ENCODE measurements around the gene EEF1A2.

DNA sequence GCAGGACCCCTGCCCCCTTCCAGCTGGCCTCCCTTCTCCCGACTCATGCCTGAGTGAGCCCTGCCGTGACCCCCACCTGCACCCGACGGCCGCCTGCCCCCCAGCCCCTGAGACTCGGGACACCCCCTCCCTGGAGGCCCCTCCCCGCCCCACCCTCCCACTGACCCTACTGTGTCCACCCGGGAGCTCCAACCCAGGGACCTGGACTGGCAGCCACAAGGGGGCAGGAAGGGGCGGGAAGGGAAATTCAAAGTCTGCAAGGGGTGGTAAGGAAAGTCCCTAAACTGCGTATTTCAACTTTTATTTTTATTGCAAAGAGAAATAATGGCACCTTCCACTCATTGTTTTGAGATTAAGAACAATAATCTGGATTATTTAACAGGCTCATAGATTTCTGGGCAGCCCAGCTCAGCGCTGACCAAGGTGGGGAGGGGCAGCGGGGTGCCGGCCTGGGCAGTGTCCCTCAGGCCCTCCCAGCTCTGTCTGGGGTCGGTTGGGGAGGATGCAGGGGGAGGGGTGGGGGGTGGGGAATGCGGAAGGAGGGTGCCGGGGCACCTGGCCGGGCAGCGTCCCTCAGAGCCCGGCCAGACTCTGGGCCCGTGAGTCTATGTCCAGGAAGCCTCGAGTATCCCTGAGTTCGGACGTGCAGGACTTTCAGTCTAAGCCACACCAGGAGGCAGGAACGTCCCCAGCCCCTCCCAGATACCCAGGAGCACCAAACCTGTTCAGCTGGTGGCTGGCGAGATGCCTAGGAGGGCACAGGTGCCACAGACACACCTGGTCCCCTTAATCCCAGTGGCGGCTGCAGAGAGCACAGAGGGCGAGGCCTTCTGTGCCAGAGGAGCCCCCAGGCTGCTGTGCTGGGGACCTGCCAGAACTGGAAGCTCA is 39.6 kb upstream of the EEF1A2 start:
- TF ChIP-seq POLR2AphosphoS5 (IDR thresholded peaks at IDR 0.05; ENCODE audit: low read depth, low read length) (no peak), TAF1 (IDR thresholded peaks at IDR 0.05; ENCODE audit: borderline replicate concordance, insufficient read depth, low read length) (no peak)
